Memory B cell (primary cell): ENCODE results near the gene G6PC2.
"Not testable (repeated sequence)": the region's sequence is repeated elsewhere in the genome, so short reads cannot be mapped to it uniquely, and the experiment has no call there.

Experiments
- ATAC-seq: fragments of 150-1000 bp; cut with Tn5 transposase; 2 replicates; pipeline ENCODE4 v1.10.0; 2021; ENCODE audit warnings: low read depth, mild to moderate bottlenecking, moderate library complexity
- DNase-seq, 2 donors: peaks; one replicate each; pipeline ENCODE4 v3.0.0; 2022; ENCODE audit warnings: low spot score in 2 of 2
- H3K27ac Mint-ChIP-seq: one replicate; pipeline ENCODE4 v1.8.0; 2022; ENCODE audit warnings: mild to moderate bottlenecking, moderate library complexity, mixed read lengths
- H3K27me3 Mint-ChIP-seq: one replicate; pipeline ENCODE4 v1.8.0; 2022; ENCODE audit warnings: mixed read lengths
- H3K36me3 Mint-ChIP-seq: one replicate; pipeline ENCODE4 v1.8.0; 2022; ENCODE audit warnings: mild to moderate bottlenecking, mixed read lengths
- H3K4me1 Mint-ChIP-seq: one replicate; pipeline ENCODE4 v1.8.0; 2022; ENCODE audit warnings: mixed read lengths
- H3K4me3 Mint-ChIP-seq: one replicate; pipeline ENCODE4 v1.8.0; 2022; ENCODE audit warnings: mild to moderate bottlenecking, moderate library complexity, mixed read lengths
- H3K9me3 Mint-ChIP-seq: one replicate; pipeline ENCODE4 v1.8.0; 2022; ENCODE audit warnings: mixed read lengths

The G6PC2 gene

GRCh38 chr2:168915441-168916330, 14.6 kb downstream of the G6PC2 start:
- ATAC-seq: no peak
- no peak for DNase-seq
- H3K4me1 Mint-ChIP-seq: no peaks in the 10 kb centered on the region
- no peak overlapping the region for H3K27ac Mint-ChIP-seq
- H3K36me3 Mint-ChIP-seq: no peaks in the 10 kb centered on the region
- peaks cover 5% of the 10 kb centered on the region for H3K27me3 Mint-ChIP-seq
- H3K9me3 Mint-ChIP-seq: no peaks in the 10 kb centered on the region
- no peak overlapping the region for H3K4me3 Mint-ChIP-seq

GRCh38 chr2:168916331-168916675, 15.2 kb downstream of the G6PC2 start:
- H3K27ac Mint-ChIP-seq: no peak overlapping the region
- DNase-seq (no peak), ATAC-seq (no peak)
- H3K9me3 Mint-ChIP-seq: no peaks in the 10 kb centered on the region
- H3K27me3 Mint-ChIP-seq: peaks cover 5% of the 10 kb centered on the region
- H3K4me3 Mint-ChIP-seq: no peak overlapping the region
- H3K36me3 Mint-ChIP-seq: no peaks in the 10 kb centered on the region
- no peaks in the 10 kb centered on the region for H3K4me1 Mint-ChIP-seq

- peaks cover 2% of the 10 kb centered on the region for H3K27me3 Mint-ChIP-seq
- no peak overlapping the region for H3K27ac Mint-ChIP-seq
- DNase-seq: peak in 1 of 2 donors; percentile 1
- H3K4me3 Mint-ChIP-seq: no peak overlapping the region
- H3K4me1 Mint-ChIP-seq: no peaks in the 10 kb centered on the region
- no peaks in the 10 kb centered on the region for H3K9me3 Mint-ChIP-seq
- no peak for ATAC-seq
- H3K36me3 Mint-ChIP-seq: no peaks in the 10 kb centered on the region
Measured at GRCh38 chr2:168920504-168921157, 19.5 kb downstream of the G6PC2 start.

GRCh38 chr2:168926621-168927386, 25.7 kb downstream of the G6PC2 start:
- no peak for ATAC-seq
- peaks cover 8% of the 10 kb centered on the region for H3K27me3 Mint-ChIP-seq
- DNase-seq: no peak
- H3K27ac Mint-ChIP-seq: no peak overlapping the region
- no peaks in the 10 kb centered on the region for H3K36me3 Mint-ChIP-seq
- H3K4me1 Mint-ChIP-seq: peaks cover 8% of the 10 kb centered on the region
- H3K9me3 Mint-ChIP-seq: no peaks in the 10 kb centered on the region
- no peak overlapping the region for H3K4me3 Mint-ChIP-seq

- H3K27me3 Mint-ChIP-seq: peaks cover 12% of the 10 kb centered on the region
- peaks cover 8% of the 10 kb centered on the region for H3K4me1 Mint-ChIP-seq
Measured at GRCh38 chr2:168928113-168928831, 27.2 kb downstream of the G6PC2 start.

GRCh38 chr2:168929031-168929430, 27.9 kb downstream of the G6PC2 start:
- no peak for ATAC-seq
- no peak for DNase-seq
- Mint-ChIP-seq H3K4me1 (peaks cover 8% of the 10 kb centered on the region), H3K4me3 (no peak overlapping the region), H3K9me3 (no peaks in the 10 kb centered on the region), H3K27ac (no peak overlapping the region), H3K36me3 (no peaks in the 10 kb centered on the region), H3K27me3 (peaks cover 12% of the 10 kb centered on the region)

More at GRCh38 chr2:168928113-168928831, 27.2 kb downstream of the G6PC2 start:
- ATAC-seq (no peak), DNase-seq (no peak)
- Mint-ChIP-seq H3K4me3 (no peak overlapping the region), H3K27ac (no peak overlapping the region), H3K9me3 (no peaks in the 10 kb centered on the region), H3K36me3 (no peaks in the 10 kb centered on the region)

- peaks cover 12% of the 10 kb centered on the region for H3K27me3 Mint-ChIP-seq
- peaks cover 8% of the 10 kb centered on the region for H3K4me1 Mint-ChIP-seq
- no peaks in the 10 kb centered on the region for H3K36me3 Mint-ChIP-seq
- no peak overlapping the region for H3K27ac Mint-ChIP-seq
- no peak for ATAC-seq
- no peak overlapping the region for H3K4me3 Mint-ChIP-seq
- DNase-seq: no peak
- H3K9me3 Mint-ChIP-seq: no peaks in the 10 kb centered on the region
Measured at GRCh38 chr2:168930242-168930641, 29.2 kb downstream of the G6PC2 start.

GRCh38 chr2:168932174-168932573, 31.1 kb downstream of the G6PC2 start:
- H3K4me1 Mint-ChIP-seq, H3K36me3 Mint-ChIP-seq, H3K4me3 Mint-ChIP-seq, H3K27ac Mint-ChIP-seq, ATAC-seq, H3K27me3 Mint-ChIP-seq, H3K9me3 Mint-ChIP-seq, DNase-seq: not testable (repeated sequence)

- ATAC-seq (no peak), DNase-seq (no peak)
- H3K9me3 Mint-ChIP-seq: no peaks in the 10 kb centered on the region
- H3K36me3 Mint-ChIP-seq: no peaks in the 10 kb centered on the region
- H3K27ac Mint-ChIP-seq: no peak overlapping the region
- no peak overlapping the region for H3K4me3 Mint-ChIP-seq
- peaks cover 7% of the 10 kb centered on the region for H3K27me3 Mint-ChIP-seq
- peaks cover 2% of the 10 kb centered on the region for H3K4me1 Mint-ChIP-seq
Measured at GRCh38 chr2:168934826-168935225, 33.7 kb downstream of the G6PC2 start.

- Mint-ChIP-seq H3K27me3 (peaks cover 4% of the 10 kb centered on the region), H3K27ac (no peak overlapping the region), H3K4me1 (no peaks in the 10 kb centered on the region), H3K9me3 (no peaks in the 10 kb centered on the region), H3K36me3 (no peaks in the 10 kb centered on the region), H3K4me3 (no peak overlapping the region)
- DNase-seq (no peak), ATAC-seq (no peak)
Measured at GRCh38 chr2:168935810-168936581, 34.9 kb downstream of the G6PC2 start.

- no peak overlapping the region for H3K27ac Mint-ChIP-seq
- no peak overlapping the region for H3K4me3 Mint-ChIP-seq
- H3K36me3 Mint-ChIP-seq: no peaks in the 10 kb centered on the region
- no peaks in the 10 kb centered on the region for H3K27me3 Mint-ChIP-seq
- no peak for ATAC-seq
- no peak for DNase-seq
- H3K4me1 Mint-ChIP-seq: no peaks in the 10 kb centered on the region
- no peaks in the 10 kb centered on the region for H3K9me3 Mint-ChIP-seq
Measured at GRCh38 chr2:168939061-168939460, 38.0 kb downstream of the G6PC2 start.

GRCh38 chr2:168939918-168940317, 38.8 kb downstream of the G6PC2 start:
- Mint-ChIP-seq H3K27me3 (no peaks in the 10 kb centered on the region), H3K9me3 (no peaks in the 10 kb centered on the region), H3K4me3 (no peak overlapping the region), H3K36me3 (no peaks in the 10 kb centered on the region), H3K4me1 (no peaks in the 10 kb centered on the region), H3K27ac (no peak overlapping the region)
- DNase-seq (no peak), ATAC-seq (no peak)

GRCh38 chr2:168941297-168941696, 40.2 kb downstream of the G6PC2 start:
- no peak for DNase-seq
- Mint-ChIP-seq H3K4me3 (no peak overlapping the region), H3K27ac (no peak overlapping the region), H3K36me3 (no peaks in the 10 kb centered on the region), H3K27me3 (no peaks in the 10 kb centered on the region), H3K9me3 (no peaks in the 10 kb centered on the region), H3K4me1 (no peaks in the 10 kb centered on the region)
- ATAC-seq: no peak
